ENCODE data around the gene FOXO4.

The FOXO4 gene

DNA sequence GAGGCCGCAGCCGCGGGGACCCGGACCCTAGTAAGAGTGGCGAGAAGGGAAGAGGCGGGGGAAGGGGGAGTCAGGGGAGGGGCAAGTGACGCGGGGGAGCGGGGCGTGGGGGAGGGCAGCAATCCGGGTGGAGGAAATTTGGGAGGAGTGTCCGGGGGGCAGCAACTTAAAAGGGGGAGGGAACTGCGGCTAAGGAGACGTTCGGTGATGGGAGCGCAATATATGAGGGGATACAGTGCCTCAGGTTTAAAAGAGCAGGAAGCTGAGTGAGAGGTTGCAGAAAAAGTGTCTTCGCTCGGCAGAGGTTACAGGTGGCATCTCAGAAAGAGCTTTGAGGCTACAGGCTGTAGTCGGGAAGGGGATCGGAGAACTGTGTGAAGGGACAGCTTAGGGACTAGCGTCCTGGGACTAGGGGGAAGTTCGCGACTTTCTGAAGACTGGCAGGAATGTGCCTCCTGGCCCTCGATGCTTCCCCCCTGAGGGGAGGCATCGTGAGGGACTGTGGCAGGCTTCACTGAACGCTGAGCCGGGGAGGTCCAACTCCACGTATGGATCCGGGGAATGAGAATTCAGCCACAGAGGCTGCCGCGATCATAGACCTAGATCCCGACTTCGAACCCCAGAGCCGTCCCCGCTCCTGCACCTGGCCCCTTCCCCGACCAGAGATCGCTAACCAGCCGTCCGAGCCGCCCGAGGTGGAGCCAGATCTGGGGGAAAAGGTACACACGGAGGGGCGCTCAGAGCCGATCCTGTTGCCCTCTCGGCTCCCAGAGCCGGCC, 519 bp downstream of the FOXO4 start:
- peaks cover 15% of the 10 kb centered on the region for H3K9me3 Mint-ChIP-seq
- peaks cover 23% of the 10 kb centered on the region for H3K4me1 Mint-ChIP-seq
- H3K27ac Mint-ChIP-seq = peak overlapping the region; percentile 62 to 89 (median 83)
- H3K4me3 Mint-ChIP-seq = peak overlapping the region; percentile 90 to 97 (median 96)
- H3K27me3 Mint-ChIP-seq (ENCODE audit: low read depth) = peaks cover 5% of the 10 kb centered on the region
- TF ChIP-seq, protein P1, sequence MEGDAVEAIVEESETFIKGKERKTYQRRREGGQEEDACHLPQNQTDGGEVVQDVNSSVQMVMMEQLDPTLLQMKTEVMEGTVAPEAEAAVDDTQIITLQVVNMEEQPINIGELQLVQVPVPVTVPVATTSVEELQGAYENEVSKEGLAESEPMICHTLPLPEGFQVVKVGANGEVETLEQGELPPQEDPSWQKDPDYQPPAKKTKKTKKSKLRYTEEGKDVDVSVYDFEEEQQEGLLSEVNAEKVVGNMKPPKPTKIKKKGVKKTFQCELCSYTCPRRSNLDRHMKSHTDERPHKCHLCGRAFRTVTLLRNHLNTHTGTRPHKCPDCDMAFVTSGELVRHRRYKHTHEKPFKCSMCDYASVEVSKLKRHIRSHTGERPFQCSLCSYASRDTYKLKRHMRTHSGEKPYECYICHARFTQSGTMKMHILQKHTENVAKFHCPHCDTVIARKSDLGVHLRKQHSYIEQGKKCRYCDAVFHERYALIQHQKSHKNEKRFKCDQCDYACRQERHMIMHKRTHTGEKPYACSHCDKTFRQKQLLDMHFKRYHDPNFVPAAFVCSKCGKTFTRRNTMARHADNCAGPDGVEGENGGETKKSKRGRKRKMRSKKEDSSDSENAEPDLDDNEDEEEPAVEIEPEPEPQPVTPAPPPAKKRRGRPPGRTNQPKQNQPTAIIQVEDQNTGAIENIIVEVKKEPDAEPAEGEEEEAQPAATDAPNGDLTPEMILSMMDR (IDR thresholded peaks at IDR 0.05; ENCODE audit: unreplicated experiment in 3 of 3) = no peak
- no peaks in the 10 kb centered on the region for H3K36me3 Mint-ChIP-seq (ENCODE audit: low read depth)

GRCh38 chrX:71096760-71097032, 1.0 kb downstream of the FOXO4 start:
- H3K27ac Mint-ChIP-seq = peak overlapping the region in 2 of 3 experiments; percentile 10 to 47
- no peaks in the 10 kb centered on the region for H3K36me3 Mint-ChIP-seq (ENCODE audit: low read depth)
- peaks cover 5% of the 10 kb centered on the region for H3K27me3 Mint-ChIP-seq (ENCODE audit: low read depth)
- H3K4me3 Mint-ChIP-seq = peak overlapping the region; percentile 90 to 97 (median 96)
- H3K4me1 Mint-ChIP-seq = peaks cover 28% of the 10 kb centered on the region
- TF ChIP-seq, protein P1 (IDR thresholded peaks at IDR 0.05; ENCODE audit: unreplicated experiment in 3 of 3) = no peak
- peaks cover 10% of the 10 kb centered on the region for H3K9me3 Mint-ChIP-seq

GRCh38 chrX:71098302-71098701, 2.7 kb downstream of the FOXO4 start:
- H3K4me3 Mint-ChIP-seq = peak overlapping the region; percentile 46 to 97 (median 96)
- TF ChIP-seq, protein P1 (IDR thresholded peaks at IDR 0.05; ENCODE audit: unreplicated experiment in 3 of 3) = peak; percentile 24 to 40 (median 29)
- peaks cover 6% of the 10 kb centered on the region for H3K9me3 Mint-ChIP-seq
- no peaks in the 10 kb centered on the region for H3K36me3 Mint-ChIP-seq (ENCODE audit: low read depth)
- H3K27me3 Mint-ChIP-seq (ENCODE audit: low read depth) = peaks cover 5% of the 10 kb centered on the region
- H3K4me1 Mint-ChIP-seq = peaks cover 38% of the 10 kb centered on the region
- peak overlapping the region in 2 of 3 experiments; percentile 37 to 60 for H3K27ac Mint-ChIP-seq

DNA sequence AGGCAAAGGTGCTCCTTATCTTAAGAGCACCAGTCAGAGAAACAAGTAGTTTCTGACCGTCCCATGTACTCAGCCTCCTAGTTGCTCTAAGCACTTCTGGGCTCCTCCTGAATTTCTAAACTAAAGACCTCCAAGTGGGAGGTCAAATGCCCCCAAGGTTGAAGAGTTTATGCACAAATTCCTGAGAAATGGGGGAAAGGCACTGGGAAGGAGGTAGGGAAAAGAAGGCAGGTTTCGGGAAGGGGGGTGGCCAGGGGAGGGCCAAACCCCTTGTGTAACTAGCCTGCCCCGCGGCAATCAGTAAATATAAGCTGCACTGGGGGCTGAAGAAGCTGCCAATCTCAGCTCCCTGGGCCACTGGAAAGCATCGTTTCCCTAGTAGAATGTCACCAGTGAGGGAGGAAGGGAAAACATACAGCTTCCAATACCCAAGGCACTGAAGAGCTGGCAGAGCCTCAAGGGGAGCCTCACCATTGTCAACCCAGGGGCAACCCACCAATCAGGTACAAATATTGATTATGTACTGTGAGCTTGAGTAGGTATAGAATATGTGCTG, 3.4 kb downstream of the FOXO4 start:
- H3K27ac Mint-ChIP-seq = peak overlapping the region in 2 of 3 experiments; percentile 37 to 38
- peak overlapping the region; percentile 21 to 96 (median 46) for H3K4me3 Mint-ChIP-seq
- peaks cover 5% of the 10 kb centered on the region for H3K27me3 Mint-ChIP-seq (ENCODE audit: low read depth)
- TF ChIP-seq, protein P1 (IDR thresholded peaks at IDR 0.05; ENCODE audit: unreplicated experiment in 3 of 3) = no peak
- peaks cover 45% of the 10 kb centered on the region for H3K4me1 Mint-ChIP-seq
- H3K36me3 Mint-ChIP-seq (ENCODE audit: low read depth) = no peaks in the 10 kb centered on the region
- H3K9me3 Mint-ChIP-seq = peaks cover 6% of the 10 kb centered on the region

DNA sequence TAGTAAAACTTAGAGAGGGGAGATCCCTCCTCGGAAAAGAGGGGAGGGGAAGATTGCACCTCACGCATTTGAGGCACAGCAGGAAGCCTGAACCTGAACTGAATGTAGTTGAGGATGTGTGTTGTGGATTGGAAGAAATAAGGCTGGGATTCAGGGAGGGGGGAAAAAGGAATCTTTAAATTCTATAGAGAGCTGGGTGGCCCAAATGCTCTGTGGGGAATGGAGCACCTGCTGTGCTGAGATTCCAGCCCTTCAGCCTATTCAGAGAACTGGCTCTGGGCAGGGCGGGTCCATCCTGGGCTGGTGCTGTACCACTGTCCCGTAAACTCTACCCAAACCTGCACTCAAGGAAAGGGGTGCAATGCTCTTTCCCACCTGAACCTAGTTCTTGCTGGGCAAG, 4.1 kb downstream of the FOXO4 start:
- Mint-ChIP-seq H3K4me1 (peaks cover 52% of the 10 kb centered on the region), H3K27ac (peak overlapping the region in 2 of 3 experiments; percentile 37 to 65), H3K36me3 (ENCODE audit: low read depth) (no peaks in the 10 kb centered on the region), H3K9me3 (peaks cover 5% of the 10 kb centered on the region), H3K27me3 (ENCODE audit: low read depth) (peaks cover 5% of the 10 kb centered on the region), H3K4me3 (peak overlapping the region in 2 of 3 experiments; percentile 21 to 96)
- TF ChIP-seq, protein P1 (IDR thresholded peaks at IDR 0.05; ENCODE audit: unreplicated experiment in 3 of 3) = no peak

Data from nephron (organoid).